HG03175 (cell line): ENCODE data around the gene CD151.
A peak's percentile ranks its signal among the peaks of the same experiment; 100 is the strongest.

Experiments used
- ATAC-seq: cut with Tn5 transposase; IDR thresholded peaks from one replicate; pipeline ENCODE4 v1.9.1; 2021; ENCODE audit warnings: mild to moderate bottlenecking, moderate library complexity; ENCODE audit not compliant: unreplicated experiment

CD151 gene

GRCh38 chr11:841981-842369 is 9.2 kb downstream of the CD151 start:
- ATAC-seq, result peak; percentile 33

- ATAC-seq, result peak; percentile 65
These were observed 9.7 kb downstream of the CD151 start, which contains the start of the genes POLR2L and TSPAN4 for GRCh38 chr11:842370-843002. POLR2L (minus strand) TSS chr11:842529; CDS start chr11:842508, 21 bp downstream. TSPAN4 (plus strand) TSS chr11:842852; CDS start chr11:850305, 7,453 bp downstream.

- no peak for ATAC-seq
These were observed 10.5 kb downstream of the CD151 start for GRCh38 chr11:843086-843734.

GRCh38 chr11:843818-844692 is 11.3 kb downstream of the CD151 start:
- ATAC-seq, result no peak

- no peak for ATAC-seq
These were observed 12.2 kb downstream of the CD151 start for GRCh38 chr11:844693-845644.

GRCh38 chr11:845872-846495 is 13.2 kb downstream of the CD151 start:
- ATAC-seq, result no peak

DNA sequence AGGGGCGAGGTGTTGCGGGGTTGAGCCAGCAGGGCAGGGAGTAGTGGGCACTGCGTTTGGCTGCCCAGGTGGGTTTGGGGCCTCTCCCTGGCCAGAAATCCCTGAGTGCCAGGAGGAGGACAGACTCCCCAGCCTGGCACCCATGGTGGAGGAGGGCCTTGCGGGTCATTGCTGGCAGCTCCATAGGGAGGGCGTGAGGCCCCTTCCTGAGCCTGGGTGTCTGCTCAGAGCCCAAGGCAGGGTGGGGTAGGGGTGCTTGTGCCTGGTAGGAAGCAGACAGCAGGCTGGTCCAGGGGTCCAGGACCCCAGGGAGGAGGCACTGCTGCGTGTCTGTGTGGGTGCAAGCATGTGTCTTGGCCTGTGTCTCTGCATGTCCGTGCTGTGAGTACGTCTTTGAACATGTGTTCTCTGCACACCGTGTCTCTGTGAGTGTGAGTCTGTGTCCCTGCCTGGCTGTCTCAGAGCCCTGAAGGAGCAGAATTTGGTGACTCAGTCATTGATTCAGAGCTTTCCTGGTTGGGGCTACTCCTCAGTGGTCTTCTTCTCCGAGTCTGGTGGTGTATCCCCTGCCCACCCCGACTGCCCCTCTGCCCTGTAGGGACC is 13.8 kb downstream of the CD151 start:
- ATAC-seq, result no peak

- no peak for ATAC-seq
These were observed 15.1 kb downstream of the CD151 start for GRCh38 chr11:847876-848275.

DNA sequence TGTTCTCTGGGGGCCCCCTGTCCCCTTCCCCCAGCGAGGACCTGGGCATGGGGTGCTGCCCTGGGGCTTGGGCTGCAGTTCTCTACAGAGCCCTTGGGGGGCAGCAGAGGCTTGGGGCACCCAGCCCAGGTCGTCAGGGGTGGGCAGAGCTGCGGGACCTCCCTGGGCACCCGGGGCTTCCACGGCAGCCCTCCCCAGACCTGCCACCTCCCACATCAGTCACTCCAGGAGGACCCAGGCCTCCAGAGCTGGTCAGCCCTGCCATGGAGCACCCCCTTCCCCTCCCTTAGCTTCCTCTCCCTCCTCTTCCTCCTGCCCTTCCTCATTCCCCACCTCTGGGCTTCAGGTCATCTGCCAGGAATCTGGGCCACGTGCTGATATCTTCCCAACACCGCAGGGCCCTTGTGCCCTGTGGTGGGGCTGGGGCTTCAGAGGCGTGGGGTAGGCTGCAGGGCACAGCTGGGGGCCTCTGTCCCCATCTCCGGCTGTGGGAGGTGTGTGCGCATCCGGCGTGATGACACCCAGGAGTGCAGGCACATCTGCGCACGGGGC is 15.7 kb downstream of the CD151 start:
- ATAC-seq, result no peak

GRCh38 chr11:849104-849824 is 16.5 kb downstream of the CD151 start:
- ATAC-seq, result no peak

DNA sequence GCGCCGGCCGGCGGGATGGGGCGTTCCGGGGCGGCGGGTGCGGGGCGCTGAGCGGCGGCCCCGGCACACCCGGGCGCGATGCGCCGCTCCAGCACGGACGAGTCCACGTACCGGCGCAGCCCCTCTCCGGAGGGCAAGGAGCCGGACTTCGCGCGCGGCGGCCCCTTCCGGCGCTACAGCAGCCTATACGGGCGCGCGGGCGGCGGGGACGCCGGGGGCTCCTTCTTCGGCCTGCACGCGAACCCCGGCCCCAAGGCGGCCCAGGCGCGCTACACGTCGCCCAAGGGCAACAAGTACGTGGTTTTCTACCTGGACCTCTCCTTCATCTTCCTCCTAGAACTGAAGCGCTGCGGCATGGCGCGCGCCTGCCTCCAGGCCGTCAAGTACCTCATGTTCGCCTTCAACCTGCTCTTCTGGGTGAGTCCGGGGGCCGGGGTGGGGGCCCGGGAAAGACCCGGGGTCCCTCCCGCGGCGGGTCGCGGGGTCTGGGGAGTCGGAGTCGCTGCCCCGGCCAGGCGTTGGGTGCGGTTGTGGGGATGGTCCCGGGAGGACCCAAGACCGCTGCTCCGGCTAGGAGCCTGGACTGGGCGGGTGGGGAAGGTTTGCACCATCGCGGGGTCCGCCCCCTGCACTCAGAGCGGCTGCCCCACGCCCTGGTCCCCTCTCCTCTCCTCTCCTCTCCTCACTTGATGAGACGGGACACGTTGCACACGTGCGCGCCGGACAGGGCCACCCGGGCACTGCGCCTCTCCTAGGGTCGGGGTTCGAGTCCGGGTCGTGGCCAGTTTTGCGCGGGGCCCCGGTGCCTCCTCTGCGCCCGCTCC is 17.4 kb downstream of the CD151 start:
- no peak for ATAC-seq

DNA sequence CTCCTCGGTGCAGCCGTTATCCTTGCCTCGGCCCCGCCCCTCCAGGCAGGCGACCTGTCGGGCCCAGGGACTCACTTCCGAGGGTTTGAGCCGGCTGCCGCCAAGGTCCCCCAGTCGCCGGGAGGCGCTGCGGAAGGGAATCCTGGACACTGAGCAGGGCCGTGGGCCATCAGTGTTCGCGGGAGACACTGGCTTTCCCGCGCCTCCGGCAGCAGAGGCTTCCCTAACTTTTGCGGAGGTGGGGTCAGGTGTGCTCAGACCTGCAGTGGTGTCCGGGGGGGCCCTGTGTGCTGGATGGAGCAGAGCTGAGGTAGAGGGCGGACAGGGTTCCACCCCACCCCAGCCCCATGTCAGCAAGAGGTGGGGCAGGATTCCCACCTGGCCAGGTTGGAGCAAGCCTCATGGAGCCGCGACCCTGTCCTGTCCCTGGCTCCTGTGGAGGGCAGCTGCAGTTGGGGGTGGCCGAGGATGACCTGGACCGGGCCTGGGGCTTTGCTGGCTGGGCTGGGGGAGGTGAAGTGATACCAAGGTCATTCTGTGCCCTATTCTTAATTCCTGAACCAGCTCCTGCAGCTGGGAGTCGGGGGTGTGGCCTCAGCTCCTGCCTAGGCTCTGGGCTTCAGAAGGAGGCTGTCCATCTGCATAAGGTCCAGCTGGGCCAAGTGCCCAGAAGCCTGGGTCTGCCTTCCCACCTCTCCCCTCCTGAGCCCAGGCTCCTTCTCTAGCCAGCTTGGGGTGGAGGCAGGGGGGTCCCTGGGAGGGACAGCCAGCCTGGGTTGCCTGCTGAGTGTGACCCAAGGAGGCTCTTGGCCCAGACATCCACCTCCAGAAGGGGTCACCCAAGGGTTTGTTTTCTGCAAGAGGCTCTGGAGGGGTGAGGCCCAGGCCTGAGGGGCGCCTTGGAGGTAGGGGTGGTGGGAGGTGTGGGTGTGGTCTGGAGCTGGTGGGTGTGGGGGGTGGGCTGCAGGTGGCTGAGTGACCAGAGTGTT is 18.3 kb downstream of the CD151 start:
- ATAC-seq, result no peak

DNA sequence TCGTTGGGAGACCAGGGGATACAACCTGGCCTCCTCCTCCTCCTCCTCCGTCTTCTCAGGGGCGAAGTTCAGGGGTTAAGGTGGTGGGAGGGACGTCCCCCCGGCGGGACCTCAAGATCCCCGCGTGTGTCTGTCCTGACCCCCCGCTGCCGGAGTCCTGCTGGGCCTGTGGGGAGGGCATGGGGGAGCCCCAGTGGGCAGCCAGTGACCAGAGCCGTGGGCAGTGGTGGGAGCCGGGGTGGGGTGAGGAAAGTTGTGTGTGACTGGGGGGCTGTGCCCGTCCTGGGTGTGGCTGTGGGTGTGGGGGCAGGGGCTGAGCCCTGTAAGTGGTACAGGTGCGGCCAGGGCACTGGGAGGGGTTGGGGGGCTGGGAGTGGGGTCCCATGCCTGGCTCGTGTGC is 20.0 kb downstream of the CD151 start:
- ATAC-seq, result no peak

DNA sequence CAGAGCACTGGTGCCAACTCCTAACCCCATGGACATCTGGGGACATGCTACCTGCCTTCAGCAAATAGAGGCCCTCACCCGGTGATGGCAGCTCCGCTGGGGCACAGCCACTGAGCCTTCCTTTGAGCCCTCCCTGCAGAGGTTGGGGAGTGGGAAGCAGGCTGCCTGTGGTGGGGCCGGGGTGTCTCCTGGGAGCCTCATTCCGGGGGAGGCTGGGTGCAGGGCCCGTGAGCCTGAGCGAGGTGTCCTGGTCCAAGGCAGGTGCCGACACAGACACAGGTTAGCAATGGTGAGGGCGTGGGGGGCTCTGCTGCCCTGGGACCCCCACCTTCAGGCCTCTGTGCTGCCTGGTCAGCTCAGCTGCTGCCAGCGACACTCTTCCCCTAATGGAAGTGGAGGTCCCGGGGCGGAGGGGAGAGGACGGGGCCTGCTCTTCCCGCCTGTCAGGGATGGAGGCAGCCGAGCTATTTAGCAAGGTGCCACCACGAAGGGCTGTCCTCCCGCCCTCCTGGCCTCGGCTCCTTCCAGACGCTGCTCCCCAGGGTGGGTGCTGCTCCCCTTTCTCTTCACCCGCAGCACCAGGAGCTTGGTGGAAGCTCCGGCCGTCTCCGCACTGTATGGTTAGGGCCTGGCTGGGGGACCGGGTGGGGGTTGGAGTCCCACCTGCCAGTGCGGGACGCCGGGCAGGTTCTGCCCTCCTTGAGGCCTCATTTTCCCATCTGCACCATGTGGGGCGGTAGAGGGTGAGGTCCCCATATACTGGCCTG is 21.1 kb downstream of the CD151 start:
- no peak for ATAC-seq

- ATAC-seq, result no peak
These were observed 22.0 kb downstream of the CD151 start for GRCh38 chr11:854601-855329.
